WI38 (cell line): ENCODE data around the gene F13A1.
"Not testable (repeated sequence)": the region's sequence is repeated elsewhere in the genome, so short reads cannot be mapped to it uniquely, and the experiment has no call there.

Experiments
- H3K4me3 ChIP-seq: 2 replicates; pipeline ENCODE4 v1.5.1; 2011; ENCODE audit warnings: low read depth, mild to moderate bottlenecking, control low read depth, low read length
- CTCF ChIP-seq: IDR thresholded peaks from 2 replicates; pipeline ENCODE4 v1.5.1; 2012; ENCODE audit warnings: low read depth, mild to moderate bottlenecking, control low read depth, low read length

F13A1 gene

GRCh38 chr6:6320901-6321300 lies 439 bp upstream of the F13A1 start:
- TF ChIP-seq CTCF: no peak
- no peak overlapping the region for H3K4me3 ChIP-seq

GRCh38 chr6:6317825-6318733 lies 2.4 kb downstream of the F13A1 start:
- no peak for TF ChIP-seq CTCF
- H3K4me3 ChIP-seq: no peak overlapping the region

- no peak for TF ChIP-seq CTCF
- H3K4me3 ChIP-seq: no peak overlapping the region
These were observed 3.1 kb downstream of the F13A1 start for GRCh38 chr6:6317386-6317785.

- no peak overlapping the region for H3K4me3 ChIP-seq
- peak; percentile 59 for TF ChIP-seq CTCF
These were observed 4.8 kb downstream of the F13A1 start for GRCh38 chr6:6315660-6316059.

GRCh38 chr6:6314596-6314995 lies 5.9 kb downstream of the F13A1 start:
- H3K4me3 ChIP-seq: no peak overlapping the region
- no peak for TF ChIP-seq CTCF

- H3K4me3 ChIP-seq: no peak overlapping the region
- TF ChIP-seq CTCF: no peak
These were observed 7.5 kb downstream of the F13A1 start for GRCh38 chr6:6312901-6313441.

- TF ChIP-seq CTCF: no peak
- H3K4me3 ChIP-seq: no peak overlapping the region
These were observed 14.9 kb downstream of the F13A1 start for GRCh38 chr6:6305575-6305974.

GRCh38 chr6:6300383-6300782 lies 20.1 kb downstream of the F13A1 start:
- not testable (repeated sequence) for H3K4me3 ChIP-seq
